Neutrophil (primary cell): Measurements from ENCODE around the gene BIN1.

Experiments used
- H3K27ac ChIP-seq: fragments of 200-600 bp; sonication (generic); 2 replicates; pipeline ENCODE4 v1.5.1; 2016; ENCODE audit warnings: mild to moderate bottlenecking, moderate library complexity
- H3K27me3 ChIP-seq: fragments of 200-600 bp; sonication (generic); 2 replicates; pipeline ENCODE4 v1.6.0; 2016; ENCODE audit warnings: mild to moderate bottlenecking
- H3K36me3 ChIP-seq: fragments of 200-600 bp; sonication (generic); 2 replicates; pipeline ENCODE4 v1.5.1; 2017
- H3K4me1 ChIP-seq, 2 experiments: fragments of 200-600 bp in 1 of 2; sonication (generic) in 1 of 2; 1 replicate in 1 of 2; 2 replicates in 1 of 2; pipeline versions ENCODE4 v1.5.1 to v1.6.1; 2013 to 2016; ENCODE audit warnings: low read depth in 1 of 2, low read length in 1 of 2, mild to moderate bottlenecking in 1 of 2, moderate library complexity in 1 of 2; ENCODE audit not compliant: control insufficient read depth in 1 of 2, insufficient read depth in 1 of 2
- H3K4me3 ChIP-seq, 2 experiments: fragments of 200-600 bp in 1 of 2; sonication (generic) in 1 of 2; 1 replicate in 1 of 2; 2 replicates in 1 of 2; pipeline ENCODE4 v1.5.1; 2013 to 2016; ENCODE audit warnings: low read depth in 1 of 2, low read length in 1 of 2, mild to moderate bottlenecking in 1 of 2, moderate library complexity in 1 of 2
- H3K9me3 ChIP-seq: fragments of 200-600 bp; sonication (generic); 2 replicates; pipeline ENCODE4 v1.5.1; 2016
- TF ChIP-seq, protein P1 (sequence below): fragments of 200-600 bp; sonication (generic); IDR thresholded peaks from 2 replicates; pipeline ENCODE4 v1.5.1; 2016; ENCODE audit warnings: antibody characterized with exemption

Gene BIN1

DNA sequence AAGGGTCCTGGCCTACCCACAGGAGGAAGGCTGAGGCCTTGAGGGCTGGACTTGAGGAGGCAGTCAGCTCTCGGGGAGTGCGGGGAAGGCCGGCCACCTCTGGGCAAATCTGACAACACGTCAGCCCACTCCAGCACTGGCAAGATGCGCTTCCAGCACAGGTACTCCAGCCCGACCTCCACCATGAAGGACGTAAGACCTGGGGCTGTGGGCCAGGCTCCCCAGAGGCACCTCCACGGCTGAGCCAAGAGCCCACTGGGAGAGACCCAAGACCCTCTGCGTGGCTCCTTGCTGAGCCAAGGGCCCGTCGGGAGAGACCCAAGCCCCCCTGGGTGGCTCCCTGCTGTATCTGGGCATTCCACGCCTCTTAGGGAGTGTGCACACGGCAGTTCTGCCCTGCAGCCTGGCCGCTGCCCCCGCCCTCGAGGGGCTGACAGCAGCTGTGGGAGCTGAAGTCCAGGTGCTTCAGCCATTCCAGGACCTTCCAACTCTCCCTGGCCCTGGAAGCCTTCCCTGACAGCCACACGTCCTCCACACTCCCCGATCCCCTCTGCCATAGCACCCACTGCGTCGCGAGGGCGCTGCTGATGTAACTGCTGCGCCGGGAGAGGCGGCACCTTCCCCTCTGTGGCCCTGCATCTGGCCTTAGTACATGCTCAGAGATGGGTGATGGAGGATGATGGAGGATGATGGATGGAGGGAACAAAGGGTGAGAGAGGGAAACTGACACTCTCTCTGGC, 50.2 kb downstream of the BIN1 start:
- no peaks in the 10 kb centered on the region for H3K4me1 ChIP-seq

DNA sequence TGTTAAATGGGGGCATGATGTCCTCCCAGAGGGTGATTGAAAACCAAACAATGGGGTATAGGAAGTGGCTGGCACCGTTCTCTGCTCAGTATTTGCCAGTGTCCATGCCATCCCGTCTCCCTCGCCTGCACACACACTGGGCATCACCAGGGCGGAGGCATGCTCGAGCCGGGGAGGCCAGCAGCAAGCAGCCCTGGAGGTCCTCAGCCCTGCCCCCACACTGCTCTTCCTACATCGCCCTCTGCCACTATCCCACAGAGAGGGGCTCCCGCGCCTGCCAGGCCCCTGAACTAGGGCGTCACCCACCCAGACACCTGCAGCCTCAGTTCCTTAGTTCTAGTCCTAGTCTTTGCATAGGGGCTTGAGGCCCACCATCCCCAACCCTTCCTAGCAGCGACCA, 50.9 kb downstream of the BIN1 start:
- TF ChIP-seq, protein P1, sequence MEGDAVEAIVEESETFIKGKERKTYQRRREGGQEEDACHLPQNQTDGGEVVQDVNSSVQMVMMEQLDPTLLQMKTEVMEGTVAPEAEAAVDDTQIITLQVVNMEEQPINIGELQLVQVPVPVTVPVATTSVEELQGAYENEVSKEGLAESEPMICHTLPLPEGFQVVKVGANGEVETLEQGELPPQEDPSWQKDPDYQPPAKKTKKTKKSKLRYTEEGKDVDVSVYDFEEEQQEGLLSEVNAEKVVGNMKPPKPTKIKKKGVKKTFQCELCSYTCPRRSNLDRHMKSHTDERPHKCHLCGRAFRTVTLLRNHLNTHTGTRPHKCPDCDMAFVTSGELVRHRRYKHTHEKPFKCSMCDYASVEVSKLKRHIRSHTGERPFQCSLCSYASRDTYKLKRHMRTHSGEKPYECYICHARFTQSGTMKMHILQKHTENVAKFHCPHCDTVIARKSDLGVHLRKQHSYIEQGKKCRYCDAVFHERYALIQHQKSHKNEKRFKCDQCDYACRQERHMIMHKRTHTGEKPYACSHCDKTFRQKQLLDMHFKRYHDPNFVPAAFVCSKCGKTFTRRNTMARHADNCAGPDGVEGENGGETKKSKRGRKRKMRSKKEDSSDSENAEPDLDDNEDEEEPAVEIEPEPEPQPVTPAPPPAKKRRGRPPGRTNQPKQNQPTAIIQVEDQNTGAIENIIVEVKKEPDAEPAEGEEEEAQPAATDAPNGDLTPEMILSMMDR = no peak
- Histone ChIP-seq H3K27me3 (no peaks in the 10 kb centered on the region), H3K36me3 (no peaks in the 10 kb centered on the region), H3K27ac (no peak overlapping the region), H3K9me3 (no peaks in the 10 kb centered on the region), H3K4me1 (no peaks in the 10 kb centered on the region), H3K4me3 (no peak overlapping the region)

More for the DNA sequence above, 50.2 kb downstream of the BIN1 start:
- no peak overlapping the region for H3K27ac ChIP-seq
- no peaks in the 10 kb centered on the region for H3K9me3 ChIP-seq
- H3K4me3 ChIP-seq = no peak overlapping the region
- no peaks in the 10 kb centered on the region for H3K27me3 ChIP-seq
- TF ChIP-seq, protein P1 = no peak
- no peaks in the 10 kb centered on the region for H3K36me3 ChIP-seq

DNA sequence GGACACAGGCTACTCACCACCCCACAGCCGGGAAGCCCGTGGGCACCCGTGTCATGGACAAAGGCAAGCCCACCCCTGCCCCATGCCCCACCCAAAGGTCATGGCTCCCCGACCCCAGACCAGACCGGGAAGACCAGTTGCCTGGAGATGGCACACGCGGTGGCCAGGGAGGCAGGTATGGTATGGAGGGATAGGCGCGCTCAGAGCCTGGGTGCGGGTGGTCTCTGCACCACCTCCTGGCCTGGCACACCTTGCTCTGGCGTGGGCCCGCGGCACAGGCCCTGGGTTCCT, 51.2 kb downstream of the BIN1 start:
- Histone ChIP-seq H3K9me3 (no peaks in the 10 kb centered on the region), H3K4me3 (no peak overlapping the region), H3K27me3 (no peaks in the 10 kb centered on the region), H3K4me1 (no peaks in the 10 kb centered on the region), H3K36me3 (no peaks in the 10 kb centered on the region), H3K27ac (no peak overlapping the region)
- TF ChIP-seq, protein P1 = no peak

DNA sequence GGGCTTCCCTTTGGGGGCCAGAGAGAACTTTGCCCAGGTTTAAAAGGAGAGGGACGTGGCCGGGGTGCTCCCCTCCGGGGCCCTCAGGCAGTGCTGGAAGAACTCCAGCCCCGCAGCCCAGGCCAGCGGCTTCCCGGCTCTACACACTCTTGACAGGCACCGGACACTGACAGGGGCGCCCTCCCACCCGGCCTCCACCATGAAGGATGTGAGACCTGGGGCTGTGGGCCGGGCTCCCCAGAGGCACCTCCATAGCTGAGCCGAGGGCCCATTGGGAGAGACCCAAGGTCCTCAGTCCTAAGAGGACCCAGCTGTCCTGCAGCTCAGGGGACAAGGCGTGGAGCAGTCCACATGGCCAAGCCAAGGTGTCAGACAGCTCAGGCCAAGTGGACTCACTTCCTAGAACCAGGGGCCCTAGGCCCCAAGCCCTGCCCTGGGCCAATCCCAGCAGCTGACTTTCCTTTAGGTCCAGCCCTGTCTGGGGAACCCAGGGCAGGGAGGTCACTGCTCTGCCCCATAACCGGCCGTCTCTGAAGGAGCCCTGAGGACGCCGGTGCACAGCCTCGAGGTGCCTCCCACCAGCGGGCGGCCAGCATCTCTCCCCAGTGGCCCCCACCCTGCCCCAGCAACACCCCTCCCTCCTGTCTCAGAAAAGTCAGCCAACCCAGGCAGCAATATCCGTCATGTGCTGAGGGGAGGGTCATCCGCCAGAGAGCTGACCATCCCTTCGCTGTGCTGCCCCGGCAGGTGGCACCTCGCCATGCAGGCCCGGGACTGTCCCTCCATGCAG, 51.8 kb downstream of the BIN1 start:
- Histone ChIP-seq H3K4me1 (no peaks in the 10 kb centered on the region), H3K4me3 (no peak overlapping the region), H3K9me3 (no peaks in the 10 kb centered on the region), H3K36me3 (no peaks in the 10 kb centered on the region), H3K27me3 (no peaks in the 10 kb centered on the region), H3K27ac (no peak overlapping the region)
- TF ChIP-seq, protein P1 = no peak

DNA sequence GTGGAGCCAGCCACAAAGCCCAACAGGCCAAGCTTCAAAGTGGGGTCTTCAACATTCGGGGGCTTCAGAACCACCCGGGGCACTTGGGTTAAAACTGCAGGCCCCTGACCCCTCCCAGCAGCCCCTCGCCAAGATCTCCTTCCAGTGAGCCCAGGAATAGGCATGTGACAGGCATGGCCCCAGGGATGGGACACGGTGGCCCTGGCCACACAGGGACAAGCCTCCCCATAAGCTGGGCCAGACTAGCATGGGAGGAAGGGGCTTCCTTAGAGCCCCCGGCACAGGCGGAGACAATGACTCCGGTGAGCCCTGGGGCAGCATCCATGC, 52.4 kb downstream of the BIN1 start:
- H3K4me1 ChIP-seq = no peaks in the 10 kb centered on the region
- no peaks in the 10 kb centered on the region for H3K27me3 ChIP-seq
- no peak overlapping the region for H3K4me3 ChIP-seq
- TF ChIP-seq, protein P1 = no peak
- no peak overlapping the region for H3K27ac ChIP-seq
- H3K36me3 ChIP-seq = no peaks in the 10 kb centered on the region
- no peaks in the 10 kb centered on the region for H3K9me3 ChIP-seq
